GM21528 (cell line): ENCODE results near the gene CMTM5.
"Not testable (repeated sequence)": the region's sequence is repeated elsewhere in the genome, so short reads cannot be mapped to it uniquely, and the experiment has no call there.

ENCODE experiments used
- ATAC-seq: cut with Tn5 transposase; IDR thresholded peaks from one replicate; pipeline ENCODE4 v1.9.1; 2021; ENCODE audit warnings: mild to moderate bottlenecking, moderate library complexity; ENCODE audit not compliant: unreplicated experiment, low FRiP score

The CMTM5 gene

GRCh38 chr14:23377573-23378563 lies 1.0 kb downstream of the CMTM5 start:
- no peak for ATAC-seq

- no peak for ATAC-seq
Observed at GRCh38 chr14:23378612-23379220, 1.9 kb downstream of the CMTM5 start.

DNA sequence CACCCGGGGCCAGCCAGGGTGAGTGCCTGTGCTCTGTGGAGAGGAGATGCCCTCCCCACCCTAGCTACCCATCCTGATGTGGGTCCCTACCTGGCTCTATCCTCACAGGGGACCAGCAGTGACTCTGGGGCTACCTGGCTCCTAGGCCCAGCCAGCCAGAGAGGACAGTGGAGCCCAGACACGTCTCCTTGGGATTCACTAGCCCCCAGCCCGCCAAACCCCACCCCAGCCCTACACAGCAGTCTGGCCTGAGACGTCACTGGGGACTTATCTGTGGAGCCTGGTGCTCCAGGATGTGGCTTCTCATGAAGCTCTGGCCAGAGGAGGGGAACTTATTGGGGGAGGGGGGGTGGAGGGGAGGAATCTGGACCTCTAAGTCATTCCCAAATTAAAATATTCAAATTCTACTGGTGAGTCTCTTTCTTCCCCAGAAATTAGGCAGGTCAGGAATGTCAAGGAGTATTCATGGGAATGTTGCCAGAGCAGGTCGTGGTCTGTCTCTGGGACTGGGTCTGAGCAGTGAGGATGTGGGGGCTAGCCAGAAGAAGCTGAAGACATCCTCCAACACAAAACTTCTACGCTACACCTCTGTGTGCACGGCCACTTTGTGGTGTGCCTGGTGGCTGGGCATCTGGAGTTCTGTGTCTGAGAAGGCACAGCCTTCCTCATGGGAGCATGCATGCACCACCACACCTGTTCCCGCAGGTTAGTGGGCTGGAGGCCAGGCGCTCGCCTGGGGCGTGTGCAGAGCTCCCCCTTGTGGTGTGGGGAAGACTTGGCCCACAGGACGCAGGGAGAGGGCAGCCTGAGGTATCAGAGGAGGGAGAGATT lies 2.7 kb downstream of the CMTM5 start:
- no peak for ATAC-seq

GRCh38 chr14:23380197-23380914 lies 3.5 kb downstream of the CMTM5 start:
- ATAC-seq, result no peak

GRCh38 chr14:23380976-23381375 lies 4.1 kb downstream of the CMTM5 start:
- ATAC-seq, result no peak

GRCh38 chr14:23381871-23382270 lies 5.0 kb downstream of the CMTM5 start:
- ATAC-seq, result no peak

DNA sequence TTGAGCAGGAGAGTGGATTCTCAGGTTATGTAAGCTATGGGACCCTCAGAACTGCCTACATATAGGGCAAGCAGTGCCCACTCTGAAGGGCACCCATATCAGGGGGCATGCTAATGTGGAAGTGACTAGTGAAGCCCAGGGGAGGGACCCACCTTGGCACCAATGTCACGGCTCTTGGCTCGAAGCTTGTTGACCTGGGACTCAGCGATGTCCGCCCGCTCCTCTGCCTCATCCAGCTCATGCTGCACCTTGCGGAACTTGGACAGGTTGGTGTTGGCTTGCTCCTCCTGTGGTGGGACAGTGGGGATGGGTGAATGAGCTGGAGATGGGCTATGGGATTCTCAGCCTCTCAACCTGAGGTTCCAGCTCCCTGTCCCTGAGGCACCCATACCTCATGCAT lies 5.4 kb downstream of the CMTM5 start:
- no peak for ATAC-seq

- ATAC-seq, result no peak
Observed at GRCh38 chr14:23382731-23383440, 6.0 kb downstream of the CMTM5 start.

DNA sequence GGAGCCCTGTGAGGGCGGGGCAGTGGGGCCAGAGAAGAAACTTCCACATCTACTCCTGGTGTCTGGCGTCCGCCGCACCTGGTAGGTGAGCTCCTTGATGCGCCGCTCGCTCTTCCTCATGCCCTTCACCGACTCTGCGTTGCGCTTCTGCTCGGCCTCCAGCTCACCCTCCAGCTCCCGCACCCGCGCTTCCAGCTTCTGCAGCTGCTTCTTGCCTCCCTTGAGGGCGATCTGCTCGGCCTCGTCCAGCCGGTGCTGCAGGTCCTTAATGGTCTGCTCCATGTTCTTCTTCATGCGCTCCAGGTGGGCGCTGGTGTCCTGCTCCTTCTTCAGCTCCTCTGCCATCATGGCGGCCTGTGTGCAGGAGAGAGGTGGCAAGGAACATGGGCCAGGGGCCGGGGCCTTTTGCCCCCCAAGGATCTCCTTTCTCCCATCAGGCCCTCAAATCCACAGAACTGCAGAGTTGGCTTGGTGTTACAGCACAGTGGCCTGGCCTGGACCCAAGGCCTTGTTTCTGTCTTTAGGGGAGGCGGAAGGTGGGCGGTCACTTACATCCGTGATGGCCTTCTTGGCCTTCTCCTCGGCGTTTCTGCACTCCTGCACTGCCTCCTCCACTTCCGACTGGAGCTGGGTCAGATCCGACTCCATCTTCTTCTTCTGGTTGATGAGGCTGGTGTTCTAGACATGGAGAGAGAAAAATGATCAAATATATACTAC lies 7.7 kb downstream of the CMTM5 start:
- ATAC-seq, result no peak

- ATAC-seq, result no peak
Observed at GRCh38 chr14:23385244-23385641, 8.4 kb downstream of the CMTM5 start.

DNA sequence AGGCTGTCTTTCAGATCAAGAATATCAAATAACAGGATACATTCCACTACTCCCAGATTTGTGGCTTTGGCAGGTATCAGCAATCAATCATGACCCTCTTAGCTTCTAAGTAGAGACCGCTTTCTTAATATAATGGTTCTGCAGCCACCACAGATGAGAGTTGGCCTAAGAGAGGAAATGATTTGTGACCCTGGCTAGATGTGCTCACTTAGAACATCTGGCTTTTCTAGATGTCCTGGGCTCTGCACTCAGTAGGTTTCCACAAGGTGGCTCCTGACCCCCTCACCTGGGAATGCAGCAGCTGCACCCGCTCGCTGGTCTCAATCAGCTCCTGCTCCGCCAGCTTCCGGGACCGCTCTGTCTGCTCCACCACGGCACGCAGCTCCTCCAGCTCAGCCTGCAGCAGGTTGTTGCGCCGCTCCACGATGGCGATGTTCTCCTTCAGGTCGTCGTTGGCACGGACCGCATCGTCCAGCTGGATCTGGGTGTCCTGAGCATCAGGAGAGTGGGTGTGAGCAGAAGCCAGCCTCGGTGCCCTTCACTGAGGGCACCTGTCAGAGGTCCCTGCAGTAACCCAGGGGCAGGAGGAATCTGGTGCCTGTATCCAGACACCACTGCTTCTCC lies 8.9 kb downstream of the CMTM5 start:
- ATAC-seq, result no peak

DNA sequence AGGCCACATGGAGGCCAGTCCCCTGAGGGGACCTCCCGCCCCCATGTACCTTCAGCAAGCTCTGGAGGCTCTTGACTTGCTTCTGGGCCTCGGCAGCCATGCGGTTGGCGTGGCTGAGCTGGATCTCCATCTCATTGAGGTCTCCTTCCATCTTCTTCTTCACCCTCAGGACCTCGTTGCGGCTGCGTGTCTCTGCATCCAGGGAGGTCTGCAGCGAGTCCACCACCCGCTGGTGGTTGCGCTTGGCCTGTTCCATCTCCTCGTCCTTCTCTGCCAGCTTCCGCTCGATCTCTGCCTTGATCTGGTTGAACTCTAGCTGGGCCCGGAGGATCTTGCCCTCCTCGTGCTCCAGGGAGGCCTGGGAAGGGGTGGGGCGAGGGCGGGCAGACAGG lies 9.4 kb downstream of the CMTM5 start:
- not testable (repeated sequence) for ATAC-seq

DNA sequence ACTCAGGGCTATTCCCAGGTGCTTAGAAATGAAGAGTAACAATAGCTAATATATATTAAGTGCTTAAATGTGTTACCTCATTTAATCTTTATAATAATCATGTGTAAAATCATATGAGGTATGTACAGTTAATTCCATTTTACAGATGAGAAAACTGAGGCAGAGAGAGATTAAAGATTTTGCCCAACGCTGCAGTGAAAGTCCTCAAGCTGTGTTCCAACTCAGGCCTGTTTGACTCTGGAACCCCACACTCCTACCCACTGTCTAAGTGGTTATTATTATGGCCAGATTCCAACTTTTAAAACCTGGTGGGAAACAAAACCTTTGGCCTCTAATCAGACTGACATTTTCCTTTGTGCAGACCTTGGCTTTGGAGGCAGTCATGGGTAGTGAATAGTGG lies 10.2 kb downstream of the CMTM5 start:
- no peak for ATAC-seq

DNA sequence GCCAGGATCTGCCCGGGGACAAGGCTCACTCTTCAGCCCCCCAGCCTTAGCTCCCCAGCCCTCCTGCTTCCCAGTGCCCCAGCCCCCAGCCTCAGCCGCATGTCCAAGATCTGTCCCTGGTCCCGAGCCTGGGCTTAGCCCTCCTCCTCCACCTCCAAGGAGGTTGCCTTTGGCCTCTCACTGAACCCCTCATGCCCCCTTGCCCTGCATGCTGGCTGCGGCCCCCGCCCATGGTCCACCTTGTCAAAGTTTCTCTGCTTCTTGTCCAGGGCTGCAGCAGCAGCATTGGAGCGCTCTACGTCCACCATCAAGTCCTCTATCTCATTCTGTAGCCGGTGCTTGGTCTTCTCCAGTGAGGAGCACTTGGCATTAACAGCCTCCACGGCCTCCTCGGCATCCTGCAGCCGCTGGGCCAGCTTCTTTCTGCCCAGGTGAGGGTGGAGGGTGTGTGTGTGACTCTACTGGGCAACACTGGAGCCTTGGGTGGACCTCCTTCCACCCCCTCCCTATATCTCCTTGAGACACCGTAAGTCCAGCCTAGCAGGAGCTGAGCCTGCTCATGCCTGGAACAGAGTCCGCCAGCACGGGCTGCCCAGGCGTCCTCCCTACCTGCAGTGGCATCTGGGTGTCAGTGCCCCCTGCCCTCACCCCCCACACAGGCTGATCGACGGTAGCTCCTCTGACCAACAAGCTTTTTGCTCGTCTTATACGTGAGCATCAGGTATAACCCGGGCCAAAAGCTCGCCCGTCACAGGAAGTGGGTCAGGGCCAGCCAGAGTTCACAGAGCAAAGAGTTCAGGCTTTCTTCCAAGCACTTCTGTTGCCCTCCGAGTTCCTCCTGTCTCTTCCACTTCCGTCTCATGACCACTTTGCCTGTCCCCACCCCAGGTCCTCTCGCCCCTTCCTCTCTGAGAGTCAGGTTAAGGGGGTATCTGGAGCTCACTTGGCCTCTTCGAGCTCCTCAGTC lies 11.4 kb downstream of the CMTM5 start:
- no peak for ATAC-seq

DNA sequence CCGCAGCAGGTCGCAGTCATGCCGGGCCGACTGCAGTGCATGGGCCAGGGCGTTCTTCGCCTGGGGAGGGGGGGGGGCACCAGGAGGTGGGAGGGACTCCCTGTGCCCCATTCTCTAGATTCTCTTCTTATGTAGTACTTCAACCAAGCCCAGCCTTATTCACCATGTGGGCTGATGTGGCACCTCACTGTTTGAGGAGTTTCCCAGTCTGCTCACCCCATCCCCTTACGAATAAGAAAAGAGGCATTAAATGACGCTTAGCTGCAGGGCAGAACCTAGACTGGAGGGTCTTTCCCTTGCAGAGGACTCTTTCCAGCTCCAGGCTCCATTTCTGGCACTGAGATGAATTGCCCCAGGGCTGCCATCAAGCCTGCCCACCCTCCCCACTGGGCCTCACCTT lies 12.2 kb downstream of the CMTM5 start:
- no peak for ATAC-seq

GRCh38 chr14:23389396-23389795 lies 12.6 kb downstream of the CMTM5 start:
- no peak for ATAC-seq

DNA sequence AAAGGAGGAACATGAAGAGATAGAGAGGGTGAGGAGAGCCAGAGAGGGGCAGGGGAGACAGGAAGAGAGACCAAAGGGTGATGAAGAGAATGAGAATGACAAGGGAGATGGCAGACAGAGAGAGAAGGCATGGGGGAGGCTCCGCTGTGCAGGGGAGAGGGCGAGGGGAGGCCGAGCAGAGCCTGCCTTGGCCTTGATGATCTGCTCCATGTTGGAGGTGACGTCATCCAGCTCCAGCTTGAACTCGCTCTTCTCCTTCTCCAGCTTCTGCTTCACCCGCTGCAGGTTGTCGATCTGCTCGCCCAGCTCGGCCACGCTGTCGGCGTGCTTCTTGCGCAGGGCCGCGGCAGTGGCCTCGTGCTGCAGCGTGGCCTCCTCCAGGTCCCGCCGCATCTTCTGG lies 13.0 kb downstream of the CMTM5 start:
- not testable (repeated sequence) for ATAC-seq

GRCh38 chr14:23392613-23393012 lies 15.8 kb downstream of the CMTM5 start:
- ATAC-seq, result no peak
